HEK293 (cell line): Measurements from ENCODE around the gene MED16.

ENCODE experiments used
- CTCF ChIA-PET: fragments of 350-600 bp; formaldehyde crosslinking; extraction: SDS; loops from one replicate; lab custom pipeline; 2021; ENCODE audit warnings: antibody characterized with exemption; lab: Yijun Ruan, JAX
- POLR2A ChIA-PET: fragments of 300-600 bp; formaldehyde crosslinking; extraction: SDS; loops from one replicate; lab custom pipeline; 2020; ENCODE audit warnings: antibody characterized with exemption, inconsistent platforms; lab: Yijun Ruan, JAX
- H3K27ac ChIP-seq: fragments of 200-500 bp; sonication (Bioruptor generic); 2 replicates; pipeline ENCODE4 v1.5.1; 2014; ENCODE audit warnings: low read depth, low read length, control low read depth, inconsistent platforms; ENCODE audit errors: extremely low read depth
- H3K36me3 ChIP-seq, 2 experiments: fragments of 200-500 bp in 1 of 2; sonication (Bioruptor generic) in 1 of 2; 1 replicate in 1 of 2; 2 replicates in 1 of 2; pipeline ENCODE4 v1.5.1; 2014 to 2017; ENCODE audit warnings: inconsistent platforms in 2 of 2, low read length in 2 of 2; ENCODE audit not compliant: control insufficient read depth in 2 of 2, insufficient read depth in 1 of 2
- H3K4me1 ChIP-seq: fragments of 200-500 bp; sonication (Bioruptor generic); 2 replicates; pipeline ENCODE4 v1.5.1; 2014; ENCODE audit warnings: mild to moderate bottlenecking, low read length, inconsistent platforms; ENCODE audit not compliant: control insufficient read depth, insufficient read depth
- H3K4me3 ChIP-seq: 2 replicates; pipeline ENCODE4 v1.5.1; 2011; ENCODE audit warnings: low read depth, mild to moderate bottlenecking, control low read depth, low read length, moderate library complexity
- H3K9me3 ChIP-seq: fragments of 200-500 bp; sonication (Bioruptor generic); 2 replicates; pipeline ENCODE4 v1.5.1; 2014; ENCODE audit warnings: low read depth, low read length, inconsistent platforms; ENCODE audit not compliant: control insufficient read depth, insufficient read depth
- BCL11B ChIP-seq: fragments of 450-650 bp; formaldehyde crosslinking; IDR thresholded peaks from 2 replicates; pipeline ENCODE4 v1.5.1; 2016; ENCODE audit warnings: low read depth, missing biosample characterization, missing genetic modification characterization
- EGR2 ChIP-seq: fragments of 450-650 bp; formaldehyde crosslinking; IDR thresholded peaks from 2 replicates; pipeline ENCODE4 v1.5.1; 2016; ENCODE audit warnings: low read depth, missing biosample characterization, missing genetic modification characterization
- GLIS1 ChIP-seq: fragments of 450-650 bp; formaldehyde crosslinking; IDR thresholded peaks from 2 replicates; pipeline ENCODE4 v1.5.1; 2016; ENCODE audit warnings: missing biosample characterization, missing genetic modification characterization
- HOXC10 ChIP-seq: sonication (generic); formaldehyde crosslinking; IDR thresholded peaks from 2 replicates; pipeline ENCODE4 v1.8.1; 2023; ENCODE audit warnings: mild to moderate bottlenecking, missing genetic modification reagents
- HOXD13 ChIP-seq: sonication (generic); formaldehyde crosslinking; IDR thresholded peaks from 2 replicates; pipeline ENCODE4 v1.8.0; 2022; ENCODE audit warnings: missing genetic modification reagents, borderline replicate concordance
- KLF1 ChIP-seq: fragments of 450-650 bp; formaldehyde crosslinking; IDR thresholded peaks from 2 replicates; pipeline ENCODE4 v1.5.1; 2016; ENCODE audit warnings: missing biosample characterization, missing genetic modification characterization
- KLF17 ChIP-seq: fragments of 450-650 bp; formaldehyde crosslinking; IDR thresholded peaks from 2 replicates; pipeline ENCODE4 v1.5.1; 2016; ENCODE audit warnings: missing biosample characterization, missing genetic modification characterization
- KLF7 ChIP-seq: fragments of 450-650 bp; formaldehyde crosslinking; IDR thresholded peaks from 2 replicates; pipeline ENCODE4 v1.5.1; 2016; ENCODE audit warnings: missing biosample characterization, missing genetic modification characterization, borderline replicate concordance
- KLF8 ChIP-seq: fragments of 450-650 bp; formaldehyde crosslinking; IDR thresholded peaks from 2 replicates; pipeline ENCODE4 v1.5.1; 2016; ENCODE audit warnings: missing biosample characterization, missing genetic modification characterization
- KLF9 ChIP-seq: fragments of 450-650 bp; formaldehyde crosslinking; IDR thresholded peaks from 2 replicates; pipeline ENCODE4 v1.5.1; 2016; ENCODE audit warnings: missing biosample characterization, missing genetic modification characterization, low read depth
- OSR2 ChIP-seq: fragments of 450-650 bp; formaldehyde crosslinking; IDR thresholded peaks from 2 replicates; pipeline ENCODE4 v1.5.1; 2016; ENCODE audit warnings: missing biosample characterization, missing genetic modification characterization
- PATZ1 ChIP-seq: fragments of 450-650 bp; formaldehyde crosslinking; IDR thresholded peaks from 2 replicates; pipeline ENCODE4 v1.5.1; 2016; ENCODE audit warnings: missing biosample characterization, missing genetic modification characterization
- PBX3 ChIP-seq: sonication (generic); formaldehyde crosslinking; IDR thresholded peaks from 2 replicates; pipeline ENCODE4 v1.8.1; 2022; ENCODE audit warnings: mild to moderate bottlenecking, moderate library complexity, missing genetic modification reagents
- SP2 ChIP-seq: fragments of 450-650 bp; formaldehyde crosslinking; IDR thresholded peaks from 2 replicates; pipeline ENCODE4 v1.5.1; 2016; ENCODE audit warnings: missing biosample characterization, missing genetic modification characterization
- ZBTB10 ChIP-seq: fragments of 450-650 bp; formaldehyde crosslinking; IDR thresholded peaks from 2 replicates; pipeline ENCODE4 v1.5.1; 2016; ENCODE audit warnings: missing biosample characterization, missing genetic modification characterization
- ZBTB20 ChIP-seq: fragments of 450-650 bp; formaldehyde crosslinking; IDR thresholded peaks from 2 replicates; pipeline ENCODE4 v1.5.1; 2016; ENCODE audit warnings: missing biosample characterization, missing genetic modification characterization
- ZFP3 ChIP-seq: fragments of 450-650 bp; formaldehyde crosslinking; IDR thresholded peaks from 2 replicates; pipeline ENCODE4 v1.5.1; 2016; ENCODE audit warnings: low read depth, missing biosample characterization, missing genetic modification characterization
- ZNF157 ChIP-seq: fragments of 450-650 bp; formaldehyde crosslinking; IDR thresholded peaks from 2 replicates; pipeline ENCODE4 v1.5.1; 2016; ENCODE audit warnings: missing biosample characterization, missing genetic modification characterization
- ZNF184 ChIP-seq: fragments of 450-650 bp; IDR thresholded peaks from 2 replicates; pipeline ENCODE4 v1.5.1; 2018; ENCODE audit warnings: missing biosample characterization, mild to moderate bottlenecking, missing genetic modification characterization
- ZNF266 ChIP-seq: fragments of 450-650 bp; formaldehyde crosslinking; IDR thresholded peaks from 2 replicates; pipeline ENCODE4 v1.5.1; 2016; ENCODE audit warnings: missing biosample characterization, missing genetic modification characterization, low read depth
- ZNF416 ChIP-seq: fragments of 450-650 bp; formaldehyde crosslinking; IDR thresholded peaks from 2 replicates; pipeline ENCODE4 v1.5.1; 2016; ENCODE audit warnings: missing biosample characterization, missing genetic modification characterization
- ZNF658 ChIP-seq: fragments of 450-650 bp; formaldehyde crosslinking; IDR thresholded peaks from 2 replicates; pipeline ENCODE4; 2016; ENCODE audit warnings: missing biosample characterization, missing genetic modification characterization
- ZNF664 ChIP-seq: fragments of 450-650 bp; formaldehyde crosslinking; IDR thresholded peaks from 2 replicates; pipeline ENCODE4 v1.5.1; 2016; ENCODE audit warnings: missing biosample characterization, missing genetic modification characterization
- TF ChIP-seq, protein P1 (sequence below): fragments of 450-650 bp; IDR thresholded peaks from 2 replicates; pipeline ENCODE4 v1.5.1; 2018; ENCODE audit warnings: missing biosample characterization, mild to moderate bottlenecking, missing genetic modification characterization
- TF ChIP-seq, protein P2 (sequence below): fragments of 450-650 bp; formaldehyde crosslinking; IDR thresholded peaks from 2 replicates; pipeline ENCODE4 v1.5.1; 2016; ENCODE audit warnings: missing biosample characterization, missing genetic modification characterization

Gene MED16

GRCh38 chr19:872266-872951 lies 20.6 kb downstream of the MED16 start:
- no peaks in the 10 kb centered on the region; the same call in 1 of the 2 replicates for H3K4me1 ChIP-seq
- H3K9me3 ChIP-seq, result no peaks in the 10 kb centered on the region
- CTCF ChIA-PET, result no interaction called here
- POLR2A ChIA-PET, result interaction anchor here (0.5 kb wide), 1 partner anchor 26 kb away, joined by 3 read pairs; no protein-coding TSS in a partner anchor
- H3K27ac ChIP-seq, result no peak overlapping the region
- no peak overlapping the region for H3K4me3 ChIP-seq
- peaks cover 7 to 68% of the 10 kb centered on the region in 2 experiments; a peak in 2 of 3 replicates for H3K36me3 ChIP-seq
- peak; percentile 41; the same call in 1 of the 2 replicates for TF ChIP-seq KLF8
- TF ChIP-seq OSR2, result no peak
- no peak for TF ChIP-seq PBX3 (CRISPR knock-in tag)
- TF ChIP-seq SP2 (tag by site-specific recombination), result peak; percentile 55
- TF ChIP-seq, protein P1, sequence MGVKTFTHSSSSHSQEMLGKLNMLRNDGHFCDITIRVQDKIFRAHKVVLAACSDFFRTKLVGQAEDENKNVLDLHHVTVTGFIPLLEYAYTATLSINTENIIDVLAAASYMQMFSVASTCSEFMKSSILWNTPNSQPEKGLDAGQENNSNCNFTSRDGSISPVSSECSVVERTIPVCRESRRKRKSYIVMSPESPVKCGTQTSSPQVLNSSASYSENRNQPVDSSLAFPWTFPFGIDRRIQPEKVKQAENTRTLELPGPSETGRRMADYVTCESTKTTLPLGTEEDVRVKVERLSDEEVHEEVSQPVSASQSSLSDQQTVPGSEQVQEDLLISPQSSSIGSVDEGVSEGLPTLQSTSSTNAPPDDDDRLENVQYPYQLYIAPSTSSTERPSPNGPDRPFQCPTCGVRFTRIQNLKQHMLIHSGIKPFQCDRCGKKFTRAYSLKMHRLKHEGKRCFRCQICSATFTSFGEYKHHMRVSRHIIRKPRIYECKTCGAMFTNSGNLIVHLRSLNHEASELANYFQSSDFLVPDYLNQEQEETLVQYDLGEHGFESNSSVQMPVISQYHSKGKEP (tag by site-specific recombination), result no peak
- TF ChIP-seq HOXD13 (CRISPR knock-in tag), result no peak
- peak; percentile 88 for TF ChIP-seq KLF1
- 0 out of 2 replicates have a peak, but pooled peaks have one; percentile 23 for TF ChIP-seq KLF17 (tag by site-specific recombination)
- TF ChIP-seq EGR2, result 0 out of 2 replicates have a peak, but pooled peaks have one; percentile 34
- TF ChIP-seq ZNF157 (tag by site-specific recombination), result no peak
- no peak for TF ChIP-seq ZBTB10 (tag by site-specific recombination)
- TF ChIP-seq ZNF658, result no peak
- no peak for TF ChIP-seq ZBTB20
- no peak for TF ChIP-seq ZNF266
- TF ChIP-seq ZFP3, result no peak
- peak; percentile 74 for TF ChIP-seq PATZ1 (tag by site-specific recombination)
- no peak for TF ChIP-seq ZNF184 (tag by site-specific recombination)
- TF ChIP-seq GLIS1 (tag by site-specific recombination), result 0 out of 2 replicates have a peak, but pooled peaks have one; percentile 10
- 0 out of 2 replicates have a peak, but pooled peaks have one; percentile 19 for TF ChIP-seq KLF7 (tag by site-specific recombination)
- peak; percentile 72 for TF ChIP-seq KLF9 (tag by site-specific recombination)
- TF ChIP-seq, protein P2, sequence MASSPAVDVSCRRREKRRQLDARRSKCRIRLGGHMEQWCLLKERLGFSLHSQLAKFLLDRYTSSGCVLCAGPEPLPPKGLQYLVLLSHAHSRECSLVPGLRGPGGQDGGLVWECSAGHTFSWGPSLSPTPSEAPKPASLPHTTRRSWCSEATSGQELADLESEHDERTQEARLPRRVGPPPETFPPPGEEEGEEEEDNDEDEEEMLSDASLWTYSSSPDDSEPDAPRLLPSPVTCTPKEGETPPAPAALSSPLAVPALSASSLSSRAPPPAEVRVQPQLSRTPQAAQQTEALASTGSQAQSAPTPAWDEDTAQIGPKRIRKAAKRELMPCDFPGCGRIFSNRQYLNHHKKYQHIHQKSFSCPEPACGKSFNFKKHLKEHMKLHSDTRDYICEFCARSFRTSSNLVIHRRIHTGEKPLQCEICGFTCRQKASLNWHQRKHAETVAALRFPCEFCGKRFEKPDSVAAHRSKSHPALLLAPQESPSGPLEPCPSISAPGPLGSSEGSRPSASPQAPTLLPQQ (tag by site-specific recombination), result 0 out of 2 replicates have a peak, but pooled peaks have one; percentile 15
- no peak for TF ChIP-seq ZNF664 (tag by site-specific recombination)
- TF ChIP-seq ZNF416 (tag by site-specific recombination), result no peak
- no peak for TF ChIP-seq BCL11B
- no peak for TF ChIP-seq HOXC10 (CRISPR knock-in tag)
